MM.1S (cell line): ENCODE results near the gene UGT1A10.

Experiments used
- CTCF ChIP-seq: fragments of 300-600 bp; sonication (generic); IDR thresholded peaks from 2 replicates; pipeline ENCODE4 v1.5.1; 2016; ENCODE audit warnings: antibody characterized with exemption, low read length, mixed read lengths
- EZH2 ChIP-seq: fragments of 300-600 bp; sonication (generic); optimal IDR thresholded peaks from 2 replicates; pipeline ENCODE3; 2017; ENCODE audit warnings: low read depth, mild to moderate bottlenecking, antibody characterized with exemption, low read length, mixed read lengths
- EZH2phosphoT487 ChIP-seq: fragments of 300-600 bp; sonication (generic); IDR thresholded peaks from 2 replicates; pipeline ENCODE4 v1.6.1; 2018; ENCODE audit warnings: antibody characterized with exemption, low read length

DNA sequence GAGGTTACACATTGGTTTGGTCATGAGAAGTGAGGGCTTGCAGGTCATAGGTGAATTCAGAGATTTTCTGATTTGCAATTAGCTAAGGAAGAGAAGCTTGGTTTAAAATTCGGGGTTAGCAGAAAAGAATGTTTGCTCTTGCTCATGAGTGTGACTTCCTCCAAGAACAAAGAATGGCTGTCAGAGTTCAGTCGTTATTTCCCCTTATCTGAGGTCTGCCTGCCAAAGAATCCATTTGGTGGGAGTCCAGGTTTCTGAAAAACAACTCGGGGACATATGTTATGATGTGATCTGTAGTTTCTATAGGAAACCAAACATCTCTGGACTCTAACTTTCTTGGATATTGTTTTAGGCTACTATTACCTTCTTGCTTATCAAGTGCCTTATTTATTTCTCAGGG lies 53.3 kb downstream of the UGT1A10 start:
- no peak for TF ChIP-seq EZH2phosphoT487
- TF ChIP-seq CTCF, result no peak
- no peak for TF ChIP-seq EZH2
